Peyer's patch (tissue), 4 donors: ENCODE measurements around the gene DDRGK1.

Experiments
- POLR2A ChIP-seq, 2 donors: fragments of 450-650 bp; IDR thresholded peaks; one replicate each; pipeline ENCODE4 v1.5.1; 2017; ENCODE audit warnings: antibody characterized with exemption in 2 of 2, mild to moderate bottlenecking in 2 of 2, moderate library complexity in 2 of 2
- TF ChIP-seq, protein P1 (sequence below), 6 experiments: fragments of 450-650 bp in 4 of 6; fragments of 200-600 bp in 2 of 6; sonication (generic) in 1 of 6; IDR thresholded peaks; one replicate each; pipeline ENCODE4 v1.5.1; 2017 to 2019; ENCODE audit warnings: antibody characterized with exemption in 6 of 6, mild to moderate bottlenecking in 3 of 6, moderate library complexity in 1 of 6

GRCh38 chr20:3233131-3233990 lies 28.9 kb upstream of the DDRGK1 start:
- TF ChIP-seq, protein P1, sequence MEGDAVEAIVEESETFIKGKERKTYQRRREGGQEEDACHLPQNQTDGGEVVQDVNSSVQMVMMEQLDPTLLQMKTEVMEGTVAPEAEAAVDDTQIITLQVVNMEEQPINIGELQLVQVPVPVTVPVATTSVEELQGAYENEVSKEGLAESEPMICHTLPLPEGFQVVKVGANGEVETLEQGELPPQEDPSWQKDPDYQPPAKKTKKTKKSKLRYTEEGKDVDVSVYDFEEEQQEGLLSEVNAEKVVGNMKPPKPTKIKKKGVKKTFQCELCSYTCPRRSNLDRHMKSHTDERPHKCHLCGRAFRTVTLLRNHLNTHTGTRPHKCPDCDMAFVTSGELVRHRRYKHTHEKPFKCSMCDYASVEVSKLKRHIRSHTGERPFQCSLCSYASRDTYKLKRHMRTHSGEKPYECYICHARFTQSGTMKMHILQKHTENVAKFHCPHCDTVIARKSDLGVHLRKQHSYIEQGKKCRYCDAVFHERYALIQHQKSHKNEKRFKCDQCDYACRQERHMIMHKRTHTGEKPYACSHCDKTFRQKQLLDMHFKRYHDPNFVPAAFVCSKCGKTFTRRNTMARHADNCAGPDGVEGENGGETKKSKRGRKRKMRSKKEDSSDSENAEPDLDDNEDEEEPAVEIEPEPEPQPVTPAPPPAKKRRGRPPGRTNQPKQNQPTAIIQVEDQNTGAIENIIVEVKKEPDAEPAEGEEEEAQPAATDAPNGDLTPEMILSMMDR (IDR thresholded peaks at IDR 0.05) = no peak
- TF ChIP-seq POLR2A (IDR thresholded peaks at IDR 0.05) = no peak
